Fibroblast of lung (primary cell): ENCODE data around the gene SCLT1.

Source experiments
- CTCF ChIP-seq, 2 donors: IDR thresholded peaks in 1 of 2; conservative IDR thresholded peaks in 1 of 2; 1 replicate in 1 of 2; 2 replicates in 1 of 2; pipeline ENCODE4 v1.5.1; 2011 to 2012; ENCODE audit warnings: low read length in 2 of 2, control low read depth in 1 of 2, inconsistent platforms in 1 of 2, low read depth in 1 of 2, mild to moderate bottlenecking in 1 of 2
- EZH2 ChIP-seq: IDR thresholded peaks from 2 replicates; pipeline ENCODE4 v1.5.1; 2012; ENCODE audit warnings: low read length, control low read depth, mild to moderate bottlenecking; ENCODE audit errors: missing control alignments

- TF ChIP-seq CTCF (conservative IDR thresholded peaks at IDR 0.05 in 1 of 2, IDR thresholded peaks at IDR 0.05 in 1 of 2; ENCODE audit: low read depth in 1 of 2, low read length in 2 of 2): no peak
- TF ChIP-seq EZH2: no peak
These were observed 228.2 kb downstream of the SCLT1 start for GRCh38 chr4:128865132-128865531.
